Spleen (tissue), 11 donors: ENCODE data around the gene CCDC188. TPM values are rescaled to one million over a fixed set of nuclear protein-coding genes. Genes with fewer than 3 reads are reported as not detected.

ENCODE experiments used
- DNase-seq: peaks from one replicate; pipeline ENCODE4 v3.0.0-alpha.2; 2020
- H3K27ac ChIP-seq, 8 donors: fragments of 200-600 bp; sonication (generic) in 7 of 8; 1 replicate in 4 of 8; 2 replicates in 4 of 8; pipeline versions ENCODE4 v1.5.0 to v1.8.0; 2016 to 2021; ENCODE audit warnings: inconsistent platforms in 4 of 8, mild to moderate bottlenecking in 4 of 8, moderate library complexity in 1 of 8
- H3K27me3 ChIP-seq, 7 donors: fragments of 200-600 bp; sonication (generic) in 6 of 7; replicated peaks in 1 of 7; 1 replicate in 4 of 7; 2 replicates in 3 of 7; pipeline versions ENCODE4 v1.5.0 to v1.8.0; 2016 to 2021; ENCODE audit warnings: inconsistent platforms in 3 of 7, mild to moderate bottlenecking in 1 of 7
- H3K36me3 ChIP-seq, 6 donors: fragments of 200-600 bp; sonication (generic) in 5 of 6; 1 replicate in 4 of 6; 2 replicates in 2 of 6; pipeline versions ENCODE4 v1.5.0 to v1.8.0; 2016 to 2021; ENCODE audit warnings: inconsistent platforms in 2 of 6
- H3K4me1 ChIP-seq, 6 donors: fragments of 200-600 bp; sonication (generic) in 5 of 6; 1 replicate in 3 of 6; 2 replicates in 3 of 6; pipeline versions ENCODE4 v1.5.0 to v1.8.0; 2016 to 2021; ENCODE audit warnings: inconsistent platforms in 3 of 6
- H3K4me3 ChIP-seq, 8 donors: fragments of 200-600 bp; sonication (generic) in 7 of 8; 1 replicate in 4 of 8; 2 replicates in 4 of 8; pipeline versions ENCODE4 v1.5.0 to v1.8.0; 2016 to 2021; ENCODE audit warnings: inconsistent platforms in 4 of 8, mild to moderate bottlenecking in 4 of 8, moderate library complexity in 2 of 8
- H3K9me3 ChIP-seq, 8 donors: fragments of 200-600 bp; sonication (generic) in 7 of 8; 1 replicate in 4 of 8; 2 replicates in 4 of 8; pipeline versions ENCODE4 v1.5.0 to v1.8.0; 2016 to 2021; ENCODE audit warnings: inconsistent platforms in 4 of 8
- CTCF ChIP-seq, 11 experiments: fragments of 200-600 bp in 7 of 11; fragments of 450-650 bp in 4 of 11; sonication (generic) in 4 of 11; IDR thresholded peaks in 8 of 11; conservative IDR thresholded peaks in 3 of 11; 1 replicate in 7 of 11; 2 replicates in 4 of 11; pipeline versions ENCODE4 v1.4.0 to v1.8.0; 2016 to 2021; ENCODE audit warnings: antibody characterized with exemption in 11 of 11, inconsistent platforms in 4 of 11, mild to moderate bottlenecking in 1 of 11
- POLR2A ChIP-seq, 3 donors: fragments of 450-650 bp; IDR thresholded peaks; one replicate each; pipeline ENCODE4 v1.5.1; 2017; ENCODE audit warnings: antibody characterized with exemption in 3 of 3, mild to moderate bottlenecking in 1 of 3
- POLR2AphosphoS5 ChIP-seq, 3 donors: sonication (generic); formaldehyde crosslinking; IDR thresholded peaks; one replicate each; pipeline ENCODE4 v1.5.1; 2017; ENCODE audit warnings: antibody characterized with exemption in 3 of 3
- WGBS, 5 donors: extraction: QIAGEN DNeasy Blood & Tissue Kit in 3 of 5; methylation state at CpG; one replicate each; pipeline versions ENCODE4 v1.1.5 to v1.1.7; 2013 to 2018; 5-methylcytosine and 5-hydroxymethylcytosine counted together
- intact Hi-C: fragments of 100-400 bp; cut with DNase I; formaldehyde crosslinking; loops from one replicate; pipeline ENCODE4 v1.15.0; 2023; ENCODE audit warnings: low total_unique reads
- polyA plus RNA-seq, 3 donors: library from polyadenylated mRNA; stranded (reverse); fragments of 200-250 nt; gene quantifications; one replicate each; pipeline ENCODE4 v1.2.1, GENCODE V29; 2013
- total RNA-seq, 7 donors: library from RNA; depleted of rRNA in 3 of 7; stranded (reverse); fragments of >200 nt in 3 of 7; fragmentation: NEBNext Ultra II Directional in 4 of 7; extraction: Animal tissue kit (Norgen Biotek cat#: 25700) in 4 of 7; gene quantifications; one replicate each; pipeline versions ENCODE4 v1.1.0 to v1.2.1, GENCODE V29; 2016 to 2021
- donor health status: healthy with polysubstance abuse.
- donor health status: DM: no; HTN: no; CAD: no; lungs with moderate emphysema.
- donor health status: DM: no; HTN: no; CAD: no.
- donor health status: Bipolar disorder and iron deficiency.
- donor health status: healthy.
- donor health status: DM: no; HTN: no; CAD: no.
- donor health status: DM: yes; HTN: yes; CAD: no.

Gene CCDC188
- total and polyA plus RNA-seq, 10 donors: 0.29 to 7.6 (median 1.8) TPM; not detected in 1

- WGBS, 5 donors: 83 to 90% (median 84%) methylated on average over 11 to 12 of the region's 12 CpGs
- Histone ChIP-seq H3K9me3 (no peaks in the 10 kb centered on the region), H3K4me3 (no peak overlapping the region), H3K27ac (no peak overlapping the region), H3K36me3 (no peaks in the 10 kb centered on the region), H3K27me3 (no peaks in the 10 kb centered on the region), H3K4me1 (no peaks in the 10 kb centered on the region)
- intact Hi-C loops: no loop called here
- TF ChIP-seq CTCF (IDR thresholded peaks at IDR 0.05 in 8 of 11, conservative IDR thresholded peaks at IDR 0.05 in 3 of 11) (no peak), POLR2A (IDR thresholded peaks at IDR 0.05) (no peak)
- DNase-seq: no peak
These were observed 20.7 kb upstream of the CCDC188 start for GRCh38 chr22:20171288-20172140.

- H3K36me3 ChIP-seq: no peaks in the 10 kb centered on the region
- H3K4me3 ChIP-seq: no peak overlapping the region
- no peak for DNase-seq
- H3K27me3 ChIP-seq: no peaks in the 10 kb centered on the region
- H3K27ac ChIP-seq: no peak overlapping the region
- intact Hi-C loops: no loop called here
- WGBS, 5 donors: 84 to 94% (median 90%) methylated on average over 9 to 13 of the region's 13 CpGs
- H3K4me1 ChIP-seq: no peaks in the 10 kb centered on the region
- no peaks in the 10 kb centered on the region for H3K9me3 ChIP-seq
- TF ChIP-seq POLR2A (IDR thresholded peaks at IDR 0.05): no peak
These were observed 19.3 kb upstream of the CCDC188 start for GRCh38 chr22:20170170-20170569.

- intact Hi-C loops: no loop called here
- H3K4me1 ChIP-seq: no peaks in the 10 kb centered on the region
- no peak overlapping the region for H3K4me3 ChIP-seq
- no peak for DNase-seq
- H3K27me3 ChIP-seq: no peaks in the 10 kb centered on the region
- H3K27ac ChIP-seq: no peak overlapping the region
- TF ChIP-seq POLR2AphosphoS5 (IDR thresholded peaks at IDR 0.05) (no peak), POLR2A (IDR thresholded peaks at IDR 0.05) (no peak), CTCF (IDR thresholded peaks at IDR 0.05 in 8 of 11, conservative IDR thresholded peaks at IDR 0.05 in 3 of 11) (no peak)
- H3K9me3 ChIP-seq: no peaks in the 10 kb centered on the region
- WGBS, 5 donors: 70 to 84% (median 75%) methylated on average over 9 to 10 of the region's 10 CpGs
- H3K36me3 ChIP-seq: no peaks in the 10 kb centered on the region
These were observed 18.5 kb upstream of the CCDC188 start for GRCh38 chr22:20169253-20169822.

- H3K27me3 ChIP-seq: no peaks in the 10 kb centered on the region
- WGBS, 5 donors: 76 to 88% (median 83%) methylated on average over 10 to 19 of the region's 19 CpGs
- no peak for DNase-seq
- intact Hi-C loops: no loop called here
- no peak overlapping the region for H3K4me3 ChIP-seq
- H3K27ac ChIP-seq: no peak overlapping the region
- TF ChIP-seq CTCF (IDR thresholded peaks at IDR 0.05 in 8 of 11, conservative IDR thresholded peaks at IDR 0.05 in 3 of 11): no peak
- no peak for TF ChIP-seq POLR2AphosphoS5 (IDR thresholded peaks at IDR 0.05)
- TF ChIP-seq POLR2A (IDR thresholded peaks at IDR 0.05): no peak
- no peaks in the 10 kb centered on the region for H3K4me1 ChIP-seq
- no peaks in the 10 kb centered on the region for H3K36me3 ChIP-seq
- no peaks in the 10 kb centered on the region for H3K9me3 ChIP-seq
These were observed 16.9 kb upstream of the CCDC188 start for GRCh38 chr22:20167643-20168322.
